HUDEP-2 (cell line): ENCODE measurements around the gene PLA2G4F.
"Not testable (repeated sequence)": the region's sequence is repeated elsewhere in the genome, so short reads cannot be mapped to it uniquely, and the experiment has no call there.

Experiments used
- DNase-seq, 76 experiments: peaks; one replicate each; lab custom pipeline; 2025; ENCODE audit not compliant: unreplicated experiment in 76 of 76; lab: John Stamatoyannopoulos, UW

PLA2G4F gene

GRCh38 chr15:42104095-42104891 is 52.1 kb downstream of the PLA2G4F start:
- DNase-seq: no peak

DNA sequence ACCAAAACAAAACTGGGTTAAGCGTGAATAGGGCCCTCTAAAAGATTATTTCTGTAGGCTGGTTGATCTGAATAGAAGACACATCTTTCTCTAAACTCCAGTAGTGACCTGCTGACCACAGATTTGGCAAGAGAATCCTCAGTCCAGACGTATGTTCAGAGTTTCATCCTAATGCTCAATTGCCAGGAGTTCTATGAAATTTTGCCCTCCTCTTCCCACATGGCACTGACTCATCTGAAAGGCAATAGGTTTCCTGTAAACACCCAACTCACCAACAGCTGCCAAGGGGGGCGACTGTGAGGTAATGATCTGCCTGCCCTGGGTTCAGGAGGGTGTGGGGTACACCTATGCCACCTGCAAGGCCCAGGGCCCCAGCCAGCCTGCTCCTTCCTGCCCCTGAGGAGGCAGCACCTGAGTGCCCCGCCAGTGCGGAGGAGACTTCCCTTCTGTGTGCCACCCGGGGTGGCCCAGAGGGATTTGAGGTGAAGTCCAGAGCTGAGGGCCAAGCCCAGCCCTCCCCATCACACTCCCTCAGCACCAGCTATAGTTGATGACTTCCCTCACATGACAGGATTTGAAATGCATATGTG is 53.7 kb downstream of the PLA2G4F start:
- no peak for DNase-seq

GRCh38 chr15:42101861-42102260 is 54.6 kb downstream of the PLA2G4F start:
- DNase-seq: no peak

GRCh38 chr15:42100021-42100800 is 56.2 kb downstream of the PLA2G4F start:
- no peak for DNase-seq

GRCh38 chr15:42097018-42097417 is 59.4 kb downstream of the PLA2G4F start:
- DNase-seq: no peak

DNA sequence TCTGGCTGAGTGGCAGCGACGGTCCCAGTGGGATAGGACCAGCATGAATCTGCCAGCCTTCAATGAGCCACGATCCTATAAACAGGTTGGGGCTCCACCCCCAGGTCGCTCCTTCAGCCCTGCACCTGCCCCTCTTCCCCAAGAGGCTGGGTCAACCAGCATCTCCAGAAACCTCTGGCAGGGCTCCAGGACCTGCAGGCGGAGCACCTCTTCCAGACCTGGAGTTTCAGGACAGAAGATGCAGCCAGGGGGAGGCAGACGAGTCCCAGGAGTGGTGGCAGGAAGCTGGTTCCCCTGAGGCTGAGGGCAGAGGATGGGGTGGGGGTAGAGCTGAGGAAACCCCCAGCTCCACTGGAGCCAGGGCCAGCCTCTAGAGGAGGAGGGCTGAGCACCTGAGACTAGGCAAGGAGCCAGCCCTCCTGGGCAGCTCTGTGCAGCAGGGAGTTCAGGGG is 61.9 kb downstream of the PLA2G4F start, which contains the start of gene PLA2G4D:
Gene PLA2G4D, minus strand, starts transcription at position 51 of the 452 bp plus-strand sequence. CDS start 103 bp downstream, outside the sequence.
- no peak for DNase-seq

- no peak for DNase-seq
Observed at GRCh38 chr15:42093966-42094365, 62.5 kb downstream of the PLA2G4F start.

DNA sequence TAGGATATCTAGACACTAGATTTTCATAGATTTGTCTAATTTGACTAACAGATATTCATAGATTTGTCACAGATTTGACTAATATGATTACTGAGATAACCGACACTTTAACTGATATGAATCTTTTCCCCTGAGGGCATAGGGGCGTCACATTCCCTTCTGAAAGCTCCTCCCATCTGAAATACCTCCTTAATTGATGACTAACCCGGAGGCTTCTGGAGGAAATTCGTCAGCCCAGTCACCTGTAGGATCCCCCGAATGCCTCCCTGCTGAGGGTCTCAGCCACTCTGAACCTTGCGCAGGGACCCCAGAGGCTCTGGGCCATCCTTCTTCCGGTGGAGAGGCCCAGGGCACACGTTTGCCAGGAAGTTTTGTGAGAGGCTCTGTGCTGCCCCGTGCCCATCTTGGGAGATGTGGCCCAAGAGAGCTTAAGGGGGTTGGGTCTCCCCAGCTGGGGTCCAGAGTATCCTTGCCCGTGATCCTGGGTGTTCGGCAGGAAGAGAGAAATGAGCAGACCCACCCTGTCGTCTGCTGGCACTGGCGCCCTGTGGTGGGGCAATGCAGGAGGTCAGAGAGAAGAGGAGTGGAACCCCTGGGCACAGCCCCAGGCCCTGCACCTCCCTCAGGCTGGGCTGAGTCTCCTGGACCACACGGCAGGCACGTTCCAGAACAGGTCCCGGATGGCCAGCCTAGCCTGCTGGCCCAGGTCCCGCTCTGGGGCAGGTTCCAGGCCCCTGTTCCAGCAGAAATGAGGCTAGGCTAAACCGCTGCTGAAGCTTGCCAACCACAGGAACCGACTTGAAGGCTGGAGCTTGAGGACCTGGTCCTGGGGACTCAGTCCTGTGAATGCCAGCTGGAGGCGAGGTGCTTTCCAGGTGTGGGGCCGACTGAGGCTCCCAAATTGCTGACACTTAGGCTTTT is 63.8 kb downstream of the PLA2G4F start:
- no peak for DNase-seq

GRCh38 chr15:42091753-42092397 is 64.6 kb downstream of the PLA2G4F start:
- DNase-seq: not testable (repeated sequence)

- DNase-seq: no peak
Observed at GRCh38 chr15:42090781-42091180, 65.7 kb downstream of the PLA2G4F start.

GRCh38 chr15:42090370-42090769 is 66.1 kb downstream of the PLA2G4F start:
- no peak for DNase-seq

GRCh38 chr15:42089942-42090341 is 66.5 kb downstream of the PLA2G4F start:
- no peak for DNase-seq
